H1 (cell line): ENCODE measurements around the gene PHF10. TPM values are rescaled to one million over a fixed set of nuclear protein-coding genes. Genes with fewer than 3 reads are reported as not detected.

Source experiments
- CTCF ChIA-PET: fragments of 300-600 bp; sonication (Branson Sonifier 250); formaldehyde crosslinking; loops from one replicate; lab custom pipeline; 2021; ENCODE audit not compliant: partially characterized antibody; lab: Charles Lee
- POLR2A ChIA-PET: fragments of 300-600 bp; sonication (Branson Sonifier 250); formaldehyde crosslinking; loops from one replicate; lab custom pipeline; 2021; ENCODE audit warnings: inconsistent platforms; ENCODE audit not compliant: partially characterized antibody; lab: Charles Lee
- DNase-seq, 2 experiments: peaks; one replicate each; pipeline versions ENCODE4 v3.0.0 to v3.0.0-alpha.2; 2010 to 2022; ENCODE audit warnings: low spot score in 2 of 2, low read depth in 1 of 2, mixed read lengths in 1 of 2
- FAIRE-seq: peaks from 2 replicates; lab custom pipeline; 2011; peaks lifted over from hg19 to GRCh38; lab: Jason Lieb, UNC
- H2AFZ ChIP-seq: 2 replicates; pipeline ENCODE4 v1.8.1; 2012; ENCODE audit warnings: low read length, inconsistent platforms
- H2AK5ac ChIP-seq: 2 replicates; pipeline ENCODE4 v1.6.1; 2013; ENCODE audit warnings: low read depth, low read length
- H2BK120ac ChIP-seq: replicated peaks from 2 replicates; pipeline ENCODE3; 2013; ENCODE audit warnings: low read depth, low read length, inconsistent platforms
- H2BK12ac ChIP-seq: 2 replicates; pipeline ENCODE4 v1.6.1; 2013; ENCODE audit warnings: low read depth, low read length
- H2BK15ac ChIP-seq: 2 replicates; pipeline ENCODE4 v1.6.1; 2013; ENCODE audit warnings: low read length
- H2BK20ac ChIP-seq: 2 replicates; pipeline ENCODE4 v1.6.1; 2013; ENCODE audit warnings: low read length
- H2BK5ac ChIP-seq: 2 replicates; pipeline ENCODE4 v1.6.1; 2013; ENCODE audit warnings: low read depth, low read length
- H3K14ac ChIP-seq: 2 replicates; pipeline ENCODE4 v1.6.1; 2013; ENCODE audit warnings: inconsistent platforms; ENCODE audit not compliant: insufficient read length
- H3K18ac ChIP-seq: 2 replicates; pipeline ENCODE4 v1.6.1; 2013; ENCODE audit warnings: low read length; ENCODE audit errors: extremely low read depth
- H3K23ac ChIP-seq: 2 replicates; pipeline ENCODE4 v1.6.1; 2013; ENCODE audit warnings: inconsistent platforms; ENCODE audit not compliant: insufficient read length
- H3K23me2 ChIP-seq: 2 replicates; pipeline ENCODE4 v1.6.1; 2013; ENCODE audit warnings: low read depth, low read length
- H3K27ac ChIP-seq: 2 replicates; pipeline ENCODE4 v1.6.1; 2011; ENCODE audit warnings: low read depth, low read length, inconsistent platforms
- H3K27me3 ChIP-seq, 4 experiments: replicated peaks in 1 of 4; 1 replicate in 1 of 4; 2 replicates in 3 of 4; pipeline versions ENCODE4 v1.6.1 to v1.8.1; 2011 to 2013; ENCODE audit warnings: low read length in 3 of 4, mild to moderate bottlenecking in 3 of 4, inconsistent platforms in 2 of 4, mixed read lengths in 2 of 4, moderate library complexity in 1 of 4; ENCODE audit not compliant: control insufficient read depth in 3 of 4, insufficient read depth in 3 of 4; ENCODE audit errors: extremely low read depth in 1 of 4
- H3K36me3 ChIP-seq, 4 experiments: 2 replicates each; pipeline versions ENCODE4 v1.6.1 to v1.8.1; 2011 to 2013; ENCODE audit warnings: mild to moderate bottlenecking in 4 of 4, low read length in 3 of 4, moderate library complexity in 2 of 4, control low read depth in 1 of 4, inconsistent platforms in 1 of 4; ENCODE audit not compliant: insufficient read depth in 4 of 4, control insufficient read depth in 2 of 4
- H3K4ac ChIP-seq: replicated peaks from 2 replicates; pipeline ENCODE3; 2013; ENCODE audit warnings: low read length, low read depth, mixed read lengths, inconsistent platforms; ENCODE audit not compliant: insufficient read length
- H3K4me1 ChIP-seq, 4 experiments: replicated peaks in 1 of 4; 1 replicate in 1 of 4; 2 replicates in 3 of 4; pipeline versions ENCODE4 v1.6.1 to v1.8.1; 2011 to 2013; ENCODE audit warnings: low read length in 3 of 4, inconsistent platforms in 2 of 4, mixed read lengths in 1 of 4; ENCODE audit not compliant: insufficient read depth in 4 of 4, control insufficient read depth in 3 of 4
- H3K4me2 ChIP-seq, 2 experiments: 2 replicates each; pipeline versions ENCODE4 v1.6.1 to v1.8.1; 2011 to 2013; ENCODE audit warnings: low read depth in 2 of 2, low read length in 2 of 2, control low read depth in 1 of 2, inconsistent platforms in 1 of 2, mild to moderate bottlenecking in 1 of 2; ENCODE audit not compliant: insufficient read depth in 1 of 2
- H3K4me3 ChIP-seq, 4 experiments: fragments of 200-600, 300-600 bp in 1 of 4; sonication (generic), shearing (Covaris generic), sonication (Bioruptor Twin) in 1 of 4; 2 replicates each; pipeline versions ENCODE4 v1.5.1 to v1.8.1; 2011 to 2016; ENCODE audit warnings: low read length in 4 of 4, low read depth in 3 of 4, control low read depth in 2 of 4, inconsistent platforms in 2 of 4, mild to moderate bottlenecking in 2 of 4, mixed read lengths in 1 of 4, moderate library complexity in 1 of 4; ENCODE audit not compliant: insufficient read depth in 2 of 4; ENCODE audit errors: extremely low read depth in 1 of 4
- H3K56ac ChIP-seq: replicated peaks from 2 replicates; pipeline ENCODE3; 2013; ENCODE audit warnings: low read depth, mild to moderate bottlenecking, mixed read lengths, low read length, inconsistent platforms; ENCODE audit not compliant: insufficient read length
- H3K79me1 ChIP-seq: 2 replicates; pipeline ENCODE4 v1.6.1; 2013; ENCODE audit warnings: low read depth, low read length, control low read depth
- H3K79me2 ChIP-seq, 2 experiments: 2 replicates each; pipeline versions ENCODE4 v1.6.1 to v1.8.1; 2012 to 2013; ENCODE audit warnings: low read length in 2 of 2, mild to moderate bottlenecking in 2 of 2, inconsistent platforms in 1 of 2; ENCODE audit not compliant: insufficient read depth in 2 of 2, control insufficient read depth in 1 of 2
- H3K9ac ChIP-seq, 4 experiments: replicated peaks in 1 of 4; 1 replicate in 1 of 4; 2 replicates in 3 of 4; pipeline versions ENCODE4 v1.6.1 to v1.8.1; 2011 to 2013; ENCODE audit warnings: low read depth in 3 of 4, low read length in 3 of 4, control low read depth in 2 of 4, mild to moderate bottlenecking in 2 of 4, moderate library complexity in 2 of 4, inconsistent platforms in 1 of 4; ENCODE audit errors: extremely low read depth in 1 of 4
- H3K9me3 ChIP-seq, 2 experiments: 2 replicates each; pipeline versions ENCODE4 v1.6.1 to v1.8.1; 2012 to 2013; ENCODE audit warnings: mild to moderate bottlenecking in 2 of 2, moderate library complexity in 2 of 2, control low read depth in 1 of 2, inconsistent platforms in 1 of 2, low read depth in 1 of 2, low read length in 1 of 2, mixed read lengths in 1 of 2; ENCODE audit not compliant: insufficient read depth in 2 of 2
- H4K20me1 ChIP-seq, 2 experiments: replicated peaks in 1 of 2; 2 replicates each; pipeline versions ENCODE3 to v1.8.1; 2011 to 2013; ENCODE audit warnings: inconsistent platforms in 2 of 2, low read length in 2 of 2, mild to moderate bottlenecking in 1 of 2; ENCODE audit not compliant: insufficient read depth in 2 of 2, control insufficient read depth in 1 of 2
- H4K5ac ChIP-seq: 2 replicates; pipeline ENCODE4 v1.6.1; 2013; ENCODE audit warnings: low read length, low read depth, mixed read lengths, inconsistent platforms; ENCODE audit not compliant: insufficient read length
- H4K8ac ChIP-seq: 2 replicates; pipeline ENCODE4 v1.8.0; 2013; ENCODE audit warnings: mild to moderate bottlenecking, moderate library complexity, low read length, inconsistent platforms; ENCODE audit not compliant: insufficient read depth; ENCODE audit errors: extremely low read depth
- H4K91ac ChIP-seq: replicated peaks from 2 replicates; pipeline ENCODE3; 2013; ENCODE audit warnings: low read length, mixed read lengths, inconsistent platforms; ENCODE audit not compliant: insufficient read length
- BCL11A ChIP-seq, 2 experiments: IDR thresholded peaks; one replicate each; pipeline ENCODE4 v1.6.1; 2011; ENCODE audit warnings: low read depth in 2 of 2, low read length in 2 of 2, mild to moderate bottlenecking in 2 of 2
- CHD2 ChIP-seq: IDR thresholded peaks from 2 replicates; pipeline ENCODE4 v1.6.1; 2012; ENCODE audit warnings: low read length, improper control_type of control experiment
- HDAC2 ChIP-seq, 2 experiments: fragments of 300-600 bp in 1 of 2; sonication (generic) in 1 of 2; IDR thresholded peaks; 2 replicates each; pipeline ENCODE4 v1.6.1; 2011 to 2012; ENCODE audit warnings: low read depth in 2 of 2, low read length in 2 of 2, mild to moderate bottlenecking in 2 of 2, moderate library complexity in 2 of 2, borderline replicate concordance in 1 of 2, inconsistent platforms in 1 of 2
- HDAC6 ChIP-seq: IDR thresholded peaks from one replicate; pipeline ENCODE4 v1.7.1; 2012; ENCODE audit warnings: low read depth, mild to moderate bottlenecking, inconsistent platforms, low read length, moderate library complexity
- NRF1 ChIP-seq: IDR thresholded peaks from 2 replicates; pipeline ENCODE4 v1.6.1; 2011; ENCODE audit warnings: mild to moderate bottlenecking, low read depth, low read length, improper control_type of control experiment
- POLR2A ChIP-seq, 2 experiments: IDR thresholded peaks; 1 replicate in 1 of 2; 2 replicates in 1 of 2; pipeline ENCODE4 v1.6.1; 2011; ENCODE audit warnings: low read depth in 2 of 2, low read length in 2 of 2, mild to moderate bottlenecking in 2 of 2; ENCODE audit errors: control extremely low read depth in 1 of 2
- POLR2AphosphoS5 ChIP-seq: IDR thresholded peaks from 2 replicates; pipeline ENCODE4 v1.6.1; 2011; ENCODE audit warnings: low read depth, low read length
- RAD21 ChIP-seq, 2 experiments: IDR thresholded peaks in 1 of 2; conservative IDR thresholded peaks in 1 of 2; 2 replicates each; pipeline ENCODE4 v1.6.1; 2011; ENCODE audit warnings: low read depth in 2 of 2, low read length in 2 of 2, improper control_type of control experiment in 1 of 2, inconsistent platforms in 1 of 2, mild to moderate bottlenecking in 1 of 2, moderate library complexity in 1 of 2
- ZNF274 ChIP-seq: IDR thresholded peaks from 2 replicates; pipeline ENCODE4 v1.7.0; 2012; ENCODE audit warnings: low read length, borderline replicate concordance; ENCODE audit errors: extremely low read depth
- WGBS, 2 experiments: shearing (Covaris generic) in 1 of 2; methylation state at CpG; one replicate each; pipeline versions ENCODE4 v1.1.6 to v1.1.7; 2013 to 2015; ENCODE audit warnings: low lambda C conversion rate in 2 of 2, mixed read lengths in 2 of 2, inconsistent platforms in 1 of 2, low coverage in 1 of 2, missing lambda C conversion rate in 1 of 2; ENCODE audit not compliant: insufficient replicate concordance in 2 of 2, insufficient coverage in 1 of 2, insufficient read length in 1 of 2; ENCODE audit errors: extremely low coverage in 1 of 2, missing lambda C conversion rate in 1 of 2; 5-methylcytosine and 5-hydroxymethylcytosine counted together
- polyA plus RNA-seq, 7 experiments: library from polyadenylated mRNA; depleted of rRNA in 3 of 7; stranded (reverse) in 5 of 7; unstranded in 2 of 7; fragments of >200 nt in 5 of 7; fragments of 200-250 nt in 2 of 7; gene quantifications; 1 replicate in 5 of 7; 2 replicates in 1 of 7; 4 replicates in 1 of 7; pipeline versions ENCODE4 v1.2.1 to v1.2.3, GENCODE V29; 2011 to 2013; ENCODE audit warnings: missing spikeins in 2 of 7, mixed read lengths in 2 of 7
- total RNA-seq: library from RNA; stranded (reverse); fragmentation: NEBNext Ultra II Directional; extraction: Animal tissue kit (Norgen Biotek cat#: 25700); gene quantifications from 2 replicates; pipeline ENCODE4 v1.2.1, GENCODE V29; 2021

The PHF10 gene
- total and polyA plus RNA-seq, 2 of the 8 experiments (the other 6 are each of a cell fraction or from before 2014, with no cell fraction given): 15.6 to 51.1 TPM

- Histone ChIP-seq H2BK20ac (no peak overlapping the region), H3K9ac (no peak overlapping the region), H2BK120ac (no peak overlapping the region), H3K18ac (no peak overlapping the region), H3K4ac (no peak overlapping the region), H3K56ac (no peak overlapping the region), H3K14ac (no peak overlapping the region), H3K36me3 (peaks cover 0 to 27% (median 11%) of the 10 kb centered on the region in 4 experiments; a peak in 6 of 8 replicates), H3K79me1 (peaks cover 13% of the 10 kb centered on the region), H3K79me2 (peaks cover 3 to 63% of the 10 kb centered on the region in 2 experiments), H3K9me3 (no peaks in the 10 kb centered on the region; a peak in 1 of 4 replicates), H3K23me2 (no peaks in the 10 kb centered on the region), H3K27ac (no peak overlapping the region), H3K27me3 (no peaks in the 10 kb centered on the region), H2BK5ac (no peak overlapping the region; the same call in 1 of the 2 replicates), H4K8ac (no peak overlapping the region), H2AK5ac (no peak overlapping the region), H3K4me3 (no peak overlapping the region), H2AFZ (no peak overlapping the region), H3K4me1 (no peaks in the 10 kb centered on the region), H4K20me1 (peaks cover 2 to 4% of the 10 kb centered on the region in 2 experiments), H2BK12ac (no peak overlapping the region), H2BK15ac (no peak overlapping the region), H3K4me2 (no peak overlapping the region), H4K5ac (no peak overlapping the region), H3K23ac (no peak overlapping the region), H4K91ac (no peak overlapping the region)
- no peak for FAIRE-seq
- DNase-seq: no peak
- ChIA-PET POLR2A (interaction anchor here (0.5 to 2.8 kb wide), 4 partner anchors 8 to 19 kb away, joined by 4 to 16 read pairs (median 6); partner anchors contain the start of genes C6orf120 and WDR27), CTCF (interaction anchor here (1.3 kb wide), 1 partner anchor 15 kb away, joined by 6 read pairs; no protein-coding TSS in a partner anchor)
- 93% methylated on average over 3 of the region's 3 CpGs; no CpG with 5 or more reads in 1 of the 2 experiments for WGBS, 2 experiments
- TF ChIP-seq BCL11A (IDR thresholded peaks at IDR 0.05; ENCODE audit: low read depth in 2 of 2, low read length in 2 of 2) (no peak), POLR2A (IDR thresholded peaks at IDR 0.05; ENCODE audit: control extremely low read depth in 1 of 2, low read depth in 2 of 2, low read length in 2 of 2) (no peak), RAD21 (IDR thresholded peaks at IDR 0.05 in 1 of 2, conservative IDR thresholded peaks at IDR 0.05 in 1 of 2; ENCODE audit: low read depth in 2 of 2, low read length in 2 of 2) (no peak), HDAC6 (no peak), ZNF274 (no peak), POLR2AphosphoS5 (no peak), NRF1 (no peak), HDAC2 (IDR thresholded peaks at IDR 0.05; ENCODE audit: borderline replicate concordance in 1 of 2, low read depth in 2 of 2, low read length in 2 of 2) (no peak), CHD2 (no peak)
Observed at GRCh38 chr6:169692516-169692915, 31.8 kb downstream of the PHF10 start.
